Mucosa of descending colon (tissue), 3 donors: ENCODE measurements around the gene CETP. TPM values are rescaled to one million over a fixed set of nuclear protein-coding genes. Genes with fewer than 3 reads are reported as not detected.

Source experiments
- ATAC-seq: fragments of 200-7000 bp; cut with Tn5 transposase; one replicate; pipeline ENCODE4 v1.9.1; 2020; ENCODE audit warnings: mild to moderate bottlenecking, moderate library complexity
- DNase-seq, 3 donors: peaks; one replicate each; pipeline ENCODE4 v3.0.0-alpha.2; 2020
- H3K36me3 ChIP-seq: fragments of 200-600 bp; one replicate; pipeline ENCODE4 v1.8.0; 2021; ENCODE audit warnings: low read depth, mild to moderate bottlenecking
- H3K4me1 ChIP-seq: fragments of 200-600 bp; one replicate; pipeline ENCODE4 v1.8.0; 2021; ENCODE audit warnings: low read depth, mild to moderate bottlenecking
- H3K4me3 ChIP-seq: fragments of 200-600 bp; one replicate; pipeline ENCODE4 v1.8.0; 2021; ENCODE audit warnings: mild to moderate bottlenecking
- H3K9me3 ChIP-seq: fragments of 200-600 bp; one replicate; pipeline ENCODE4 v1.8.0; 2021; ENCODE audit warnings: mild to moderate bottlenecking
- CTCF ChIP-seq: fragments of 200-600 bp; IDR thresholded peaks from one replicate; pipeline ENCODE4 v1.8.0; 2022; ENCODE audit warnings: antibody characterized with exemption, mild to moderate bottlenecking
- intact Hi-C, 2 donors: fragments of 100-400 bp; cut with DNase I in 1 of 2; cut with micrococcal nuclease in 1 of 2; formaldehyde crosslinking; loops; one replicate each; pipeline versions ENCODE4 v1.11.0 to v1.11.1; 2022; cut with DNase I, micrococcal nuclease
- total RNA-seq, 3 donors: library from RNA; stranded (reverse); fragmentation: NEBNext Ultra II Directional in 2 of 3; extraction: Animal tissue kit (Norgen Biotek cat#: 25700) in 2 of 3; gene quantifications; one replicate each; pipeline versions ENCODE4 v1.2.1 to v1.2.4, GENCODE V29; 2021 to 2023
- donor health status: DM: no; HTN: no; CAD: no; lungs with moderate emphysema.
- donor health status: DM: no; HTN: no; CAD: no.
- donor health status: DM: no; HTN: yes; CAD: no.

CETP gene
- total RNA-seq, 3 donors from 2014 or later: 0.22 to 0.35 TPM; not detected in 1

- ATAC-seq: no peak
- intact Hi-C loops: no loop called here
Observed at GRCh38 chr16:56977216-56977615, 15.5 kb downstream of the CETP start.

GRCh38 chr16:56977823-56978430, 16.2 kb downstream of the CETP start:
- no peak for TF ChIP-seq CTCF
- intact Hi-C loops: no loop called here
- DNase-seq (no peak), ATAC-seq (no peak)
- no peaks in the 10 kb centered on the region for H3K4me1 ChIP-seq
- no peak overlapping the region for H3K4me3 ChIP-seq
- H3K9me3 ChIP-seq: no peaks in the 10 kb centered on the region
- no peaks in the 10 kb centered on the region for H3K36me3 ChIP-seq

More at GRCh38 chr16:56977216-56977615, 15.5 kb downstream of the CETP start:
- H3K4me3 ChIP-seq: no peak overlapping the region
- no peaks in the 10 kb centered on the region for H3K36me3 ChIP-seq
- DNase-seq: no peak
- H3K9me3 ChIP-seq: no peaks in the 10 kb centered on the region
- no peaks in the 10 kb centered on the region for H3K4me1 ChIP-seq
- TF ChIP-seq CTCF: no peak

- H3K36me3 ChIP-seq: no peaks in the 10 kb centered on the region
- DNase-seq (no peak), ATAC-seq (no peak)
- no peak for TF ChIP-seq CTCF
- peaks cover 15% of the 10 kb centered on the region for H3K4me1 ChIP-seq
- H3K4me3 ChIP-seq: no peak overlapping the region
- intact Hi-C loops: no loop called here
- no peaks in the 10 kb centered on the region for H3K9me3 ChIP-seq
Observed at GRCh38 chr16:56980201-56980535, 18.4 kb downstream of the CETP start.

- DNase-seq (no peak), ATAC-seq (no peak)
- Histone ChIP-seq H3K9me3 (no peaks in the 10 kb centered on the region), H3K4me3 (no peak overlapping the region), H3K4me1 (peaks cover 22% of the 10 kb centered on the region), H3K36me3 (no peaks in the 10 kb centered on the region)
- no peak for TF ChIP-seq CTCF
- intact Hi-C loops: no loop called here
Observed at GRCh38 chr16:56980792-56981724, 19.3 kb downstream of the CETP start.

- Histone ChIP-seq H3K4me3 (no peak overlapping the region), H3K9me3 (no peaks in the 10 kb centered on the region), H3K36me3 (no peaks in the 10 kb centered on the region), H3K4me1 (peaks cover 22% of the 10 kb centered on the region)
- ATAC-seq (no peak), DNase-seq (no peak)
- intact Hi-C loops: no loop called here
- no peak for TF ChIP-seq CTCF
Observed at GRCh38 chr16:56981729-56982271, 20.1 kb downstream of the CETP start.
